Measurements from ENCODE around the gene PRDM5.

DNA sequence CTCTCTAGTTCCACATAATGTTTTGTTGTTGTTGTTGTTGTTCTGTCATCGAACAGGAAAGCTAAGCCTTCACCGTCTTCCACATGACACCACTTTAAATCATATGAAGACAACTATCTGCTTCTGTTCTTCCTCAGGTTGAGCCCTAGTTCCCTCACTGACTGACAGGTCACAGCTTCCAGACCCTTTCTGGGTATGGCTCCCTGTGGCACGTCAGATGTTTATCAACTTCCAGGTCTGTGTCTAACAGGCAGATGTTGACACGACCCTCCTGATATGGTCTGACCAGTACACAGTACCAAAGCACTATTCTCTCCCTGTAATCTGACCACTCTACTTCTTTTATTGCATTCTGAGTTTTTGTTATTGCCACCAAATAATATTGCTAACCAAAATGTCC lies 51.4 kb downstream of the PRDM5 start:
- TF ChIP-seq, protein P1, sequence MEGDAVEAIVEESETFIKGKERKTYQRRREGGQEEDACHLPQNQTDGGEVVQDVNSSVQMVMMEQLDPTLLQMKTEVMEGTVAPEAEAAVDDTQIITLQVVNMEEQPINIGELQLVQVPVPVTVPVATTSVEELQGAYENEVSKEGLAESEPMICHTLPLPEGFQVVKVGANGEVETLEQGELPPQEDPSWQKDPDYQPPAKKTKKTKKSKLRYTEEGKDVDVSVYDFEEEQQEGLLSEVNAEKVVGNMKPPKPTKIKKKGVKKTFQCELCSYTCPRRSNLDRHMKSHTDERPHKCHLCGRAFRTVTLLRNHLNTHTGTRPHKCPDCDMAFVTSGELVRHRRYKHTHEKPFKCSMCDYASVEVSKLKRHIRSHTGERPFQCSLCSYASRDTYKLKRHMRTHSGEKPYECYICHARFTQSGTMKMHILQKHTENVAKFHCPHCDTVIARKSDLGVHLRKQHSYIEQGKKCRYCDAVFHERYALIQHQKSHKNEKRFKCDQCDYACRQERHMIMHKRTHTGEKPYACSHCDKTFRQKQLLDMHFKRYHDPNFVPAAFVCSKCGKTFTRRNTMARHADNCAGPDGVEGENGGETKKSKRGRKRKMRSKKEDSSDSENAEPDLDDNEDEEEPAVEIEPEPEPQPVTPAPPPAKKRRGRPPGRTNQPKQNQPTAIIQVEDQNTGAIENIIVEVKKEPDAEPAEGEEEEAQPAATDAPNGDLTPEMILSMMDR (IDR thresholded peaks at IDR 0.05 in 2 of 3, conservative IDR thresholded peaks at IDR 0.05 in 1 of 3; ENCODE audit: borderline replicate concordance in 1 of 3, insufficient read depth in 1 of 3, low read depth in 2 of 3, low read length in 2 of 3), result no peak
- TF ChIP-seq EGR1 (IDR thresholded peaks at IDR 0.05; ENCODE audit: low read depth) (no peak), EZH2 (IDR thresholded peaks at IDR 0.05) (no peak), POLR2A (IDR thresholded peaks at IDR 0.05; ENCODE audit: borderline replicate concordance, extremely low read depth, insufficient read depth, insufficient read length) (no peak), YY1 (IDR thresholded peaks at IDR 0.05; ENCODE audit: extremely low read depth, insufficient replicate concordance, low read depth, low read length) (no peak), CBX3 (IDR thresholded peaks at IDR 0.05; ENCODE audit: low read depth) (no peak), POLR2AphosphoS5 (IDR thresholded peaks at IDR 0.05; ENCODE audit: low read depth, low read length) (no peak), RAD21 (IDR thresholded peaks at IDR 0.05; ENCODE audit: low read depth) (no peak), FOSL1 (IDR thresholded peaks at IDR 0.05; ENCODE audit: low read depth) (no peak), EZH2phosphoT487 (IDR thresholded peaks at IDR 0.05; ENCODE audit: borderline replicate concordance) (no peak), SIN3A (IDR thresholded peaks at IDR 0.05; ENCODE audit: low read depth) (no peak), ZNF274 (IDR thresholded peaks at IDR 0.05; ENCODE audit: low read depth, low read length) (no peak)
- TF ChIP-seq, protein P2, sequence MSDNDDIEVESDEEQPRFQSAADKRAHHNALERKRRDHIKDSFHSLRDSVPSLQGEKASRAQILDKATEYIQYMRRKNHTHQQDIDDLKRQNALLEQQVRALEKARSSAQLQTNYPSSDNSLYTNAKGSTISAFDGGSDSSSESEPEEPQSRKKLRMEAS (IDR thresholded peaks at IDR 0.05), result no peak
- TF ChIP-seq, protein P3, sequence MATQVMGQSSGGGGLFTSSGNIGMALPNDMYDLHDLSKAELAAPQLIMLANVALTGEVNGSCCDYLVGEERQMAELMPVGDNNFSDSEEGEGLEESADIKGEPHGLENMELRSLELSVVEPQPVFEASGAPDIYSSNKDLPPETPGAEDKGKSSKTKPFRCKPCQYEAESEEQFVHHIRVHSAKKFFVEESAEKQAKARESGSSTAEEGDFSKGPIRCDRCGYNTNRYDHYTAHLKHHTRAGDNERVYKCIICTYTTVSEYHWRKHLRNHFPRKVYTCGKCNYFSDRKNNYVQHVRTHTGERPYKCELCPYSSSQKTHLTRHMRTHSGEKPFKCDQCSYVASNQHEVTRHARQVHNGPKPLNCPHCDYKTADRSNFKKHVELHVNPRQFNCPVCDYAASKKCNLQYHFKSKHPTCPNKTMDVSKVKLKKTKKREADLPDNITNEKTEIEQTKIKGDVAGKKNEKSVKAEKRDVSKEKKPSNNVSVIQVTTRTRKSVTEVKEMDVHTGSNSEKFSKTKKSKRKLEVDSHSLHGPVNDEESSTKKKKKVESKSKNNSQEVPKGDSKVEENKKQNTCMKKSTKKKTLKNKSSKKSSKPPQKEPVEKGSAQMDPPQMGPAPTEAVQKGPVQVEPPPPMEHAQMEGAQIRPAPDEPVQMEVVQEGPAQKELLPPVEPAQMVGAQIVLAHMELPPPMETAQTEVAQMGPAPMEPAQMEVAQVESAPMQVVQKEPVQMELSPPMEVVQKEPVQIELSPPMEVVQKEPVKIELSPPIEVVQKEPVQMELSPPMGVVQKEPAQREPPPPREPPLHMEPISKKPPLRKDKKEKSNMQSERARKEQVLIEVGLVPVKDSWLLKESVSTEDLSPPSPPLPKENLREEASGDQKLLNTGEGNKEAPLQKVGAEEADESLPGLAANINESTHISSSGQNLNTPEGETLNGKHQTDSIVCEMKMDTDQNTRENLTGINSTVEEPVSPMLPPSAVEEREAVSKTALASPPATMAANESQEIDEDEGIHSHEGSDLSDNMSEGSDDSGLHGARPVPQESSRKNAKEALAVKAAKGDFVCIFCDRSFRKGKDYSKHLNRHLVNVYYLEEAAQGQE (IDR thresholded peaks at IDR 0.05; ENCODE audit: low read depth), result no peak
